Measurements from ENCODE around the gene FXYD2. TPM values are rescaled to one million over a fixed set of nuclear protein-coding genes. Genes with fewer than 3 reads are reported as not detected.

FXYD2 gene
- total and polyA plus RNA-seq, 2 donors (not counting 3 experiments of a cell fraction or from before 2014, with no cell fraction given) = 0.99 to 1.8 TPM

- Histone ChIP-seq H3K27me3 (ENCODE audit: control insufficient read depth in 2 of 2, insufficient read depth in 2 of 2, low read length in 2 of 2) (no peaks in the 10 kb centered on the region), H3K9ac (replicated peaks; ENCODE audit: extremely low read depth, insufficient read depth, low read length) (no peak overlapping the region), H3K4me1 (ENCODE audit: control insufficient read depth, extremely low read depth, insufficient read depth, low read length) (peaks cover 30% of the 10 kb centered on the region), H3K9me3 (replicated peaks; ENCODE audit: control insufficient read depth, insufficient read depth, low read length) (no peaks in the 10 kb centered on the region), H2AFZ (ENCODE audit: low read depth, low read length) (no peak overlapping the region), H3K36me3 (ENCODE audit: control insufficient read depth in 2 of 2, extremely low read depth in 1 of 2, insufficient read depth in 2 of 2, low read length in 2 of 2) (no peaks in the 10 kb centered on the region), H3K4me3 (replicated peaks in 1 of 3; ENCODE audit: insufficient read depth in 1 of 3, low read depth in 1 of 3, low read length in 3 of 3) (no peak overlapping the region), H3K27ac (ENCODE audit: insufficient read depth, low read depth, low read length) (peak overlapping the region; percentile 65), H3K79me2 (ENCODE audit: control insufficient read depth, insufficient read depth, low read length) (no peaks in the 10 kb centered on the region), H3K9me1 (replicated peaks; ENCODE audit: control insufficient read depth, extremely low read depth, insufficient read depth, low read length) (no peaks in the 10 kb centered on the region), H4K20me1 (replicated peaks; ENCODE audit: control insufficient read depth, extremely low read depth, insufficient read depth, low read length) (no peaks in the 10 kb centered on the region), H3K4me2 (ENCODE audit: insufficient read depth, low read length) (no peak overlapping the region)
- DNase-seq (ENCODE audit: low read depth, low spot score) (peak; percentile 80), FAIRE-seq (peak; percentile 87)
- no peak for TF ChIP-seq JUN (IDR thresholded peaks at IDR 0.05; ENCODE audit: borderline replicate concordance, insufficient read depth, insufficient read length, low read depth)
- TF ChIP-seq CTCF (IDR thresholded peaks at IDR 0.05; ENCODE audit: extremely low read depth in 1 of 2, insufficient read depth in 1 of 2, low read depth in 1 of 2, low read length in 2 of 2) = peak; percentile 79 to 85
- dilution Hi-C loops (cut with MboI; ENCODE audit: extremely low pct_ligation_motif_present, low sequenced_read_pairs) = no loop called here
- ChIA-PET POLR2A (interaction anchor here (1.6 kb wide), 1 partner anchor 127 kb away, joined by 4 read pairs; no protein-coding TSS in a partner anchor), CTCF (interaction anchor here (0.7 to 12.2 kb wide), 30 partner anchors 9 to 394 kb away, joined by 3 to 520 read pairs (median 5); partner anchors contain the start of genes IL10RA and TMPRSS13)
- no TSS peak for BruUV-seq (replicated peaks)
- intact Hi-C loops (cut with micrococcal nuclease) = loop anchor here (1.0 to 10.0 kb wide), 5 partner anchors 25 to 585 kb away; partner anchors contain the start of genes PCSK7 and RNF214
These were observed 5.2 kb downstream of the FXYD2 start for GRCh38 chr11:117819096-117820040.

Data from endothelial cell of umbilical vein (primary cell).